ENCODE data around the gene SIX5.
"Not testable (repeated sequence)": the region's sequence is repeated elsewhere in the genome, so short reads cannot be mapped to it uniquely, and the experiment has no call there.

SIX5 gene

DNA sequence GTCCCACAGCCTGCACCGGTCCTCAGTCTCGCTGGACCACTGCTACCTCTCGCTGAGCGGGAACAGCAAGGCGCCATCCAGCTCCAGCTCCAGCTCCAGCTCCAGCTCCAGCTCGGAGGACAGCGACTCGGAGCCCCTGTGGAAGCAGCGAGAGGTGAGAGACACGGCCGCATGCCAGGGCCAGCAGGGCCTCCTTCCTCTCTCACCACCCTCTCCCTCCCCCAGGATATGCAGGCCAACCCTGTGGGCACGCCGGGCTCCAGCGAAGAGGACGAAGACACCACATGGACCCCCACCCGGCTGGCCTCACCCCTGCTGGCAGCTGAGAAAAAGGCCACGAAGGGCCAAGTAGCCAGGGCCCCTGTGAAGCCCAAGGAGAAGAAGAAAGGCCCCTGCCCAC lies 7.3 kb downstream of the SIX5 start:
- no peak for ATAC-seq
- peaks cover 51% of the 10 kb centered on the region for H3K27me3 Mint-ChIP-seq
- no peak overlapping the region for H3K27ac Mint-ChIP-seq
- no peaks in the 10 kb centered on the region for H3K9me3 Mint-ChIP-seq
- no peaks in the 10 kb centered on the region for H3K4me1 Mint-ChIP-seq
- H3K4me3 Mint-ChIP-seq, result no peak overlapping the region
- no peaks in the 10 kb centered on the region for H3K36me3 Mint-ChIP-seq

DNA sequence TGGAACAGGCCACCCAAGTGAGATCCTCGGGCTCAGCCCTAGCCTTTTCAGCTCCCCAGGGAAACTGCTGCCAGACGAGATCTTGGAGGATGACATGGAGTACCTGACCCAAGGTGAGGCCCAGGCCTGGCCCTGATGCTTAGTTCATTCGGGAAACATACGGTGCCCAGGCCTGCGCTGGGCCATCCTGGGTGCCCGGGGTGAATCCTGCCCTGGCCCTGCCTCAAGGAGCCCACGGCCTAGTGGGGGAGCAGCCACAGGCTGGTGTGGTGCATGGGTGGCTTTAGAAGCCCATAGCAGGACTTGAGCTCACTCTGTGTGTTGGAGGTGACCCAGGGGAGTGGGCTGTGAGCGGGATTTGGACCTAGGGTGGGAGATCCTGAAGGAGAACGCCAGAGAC lies 10.1 kb downstream of the SIX5 start:
- Mint-ChIP-seq H3K4me3 (no peak overlapping the region), H3K27me3 (peaks cover 34% of the 10 kb centered on the region), H3K36me3 (no peaks in the 10 kb centered on the region), H3K9me3 (no peaks in the 10 kb centered on the region), H3K4me1 (no peaks in the 10 kb centered on the region), H3K27ac (no peak overlapping the region)
- no peak for ATAC-seq

DNA sequence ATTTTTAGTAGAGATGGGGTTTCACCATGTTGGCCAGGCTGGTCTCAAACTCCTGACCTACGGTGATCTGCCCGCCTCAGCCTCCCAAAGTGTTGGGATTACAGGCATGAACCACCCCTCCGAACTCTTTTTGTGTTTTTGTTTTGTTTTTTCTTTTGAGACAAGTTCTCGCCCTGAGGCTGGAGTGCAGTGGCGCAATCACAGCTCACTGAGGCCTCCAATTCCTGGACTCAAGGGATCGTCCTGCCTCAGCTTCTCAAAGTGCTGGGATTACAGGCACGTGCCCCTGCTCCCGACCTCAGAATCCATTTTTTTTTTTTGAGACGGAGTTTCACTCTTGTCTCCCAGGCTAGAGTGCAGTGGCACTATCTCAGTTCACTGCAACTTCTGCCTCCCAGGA lies 11.4 kb downstream of the SIX5 start:
- peaks cover 34% of the 10 kb centered on the region for H3K27me3 Mint-ChIP-seq
- ATAC-seq, result no peak
- no peaks in the 10 kb centered on the region for H3K4me1 Mint-ChIP-seq
- H3K36me3 Mint-ChIP-seq, result no peaks in the 10 kb centered on the region
- no peaks in the 10 kb centered on the region for H3K9me3 Mint-ChIP-seq
- H3K27ac Mint-ChIP-seq, result no peak overlapping the region
- H3K4me3 Mint-ChIP-seq, result no peak overlapping the region

DNA sequence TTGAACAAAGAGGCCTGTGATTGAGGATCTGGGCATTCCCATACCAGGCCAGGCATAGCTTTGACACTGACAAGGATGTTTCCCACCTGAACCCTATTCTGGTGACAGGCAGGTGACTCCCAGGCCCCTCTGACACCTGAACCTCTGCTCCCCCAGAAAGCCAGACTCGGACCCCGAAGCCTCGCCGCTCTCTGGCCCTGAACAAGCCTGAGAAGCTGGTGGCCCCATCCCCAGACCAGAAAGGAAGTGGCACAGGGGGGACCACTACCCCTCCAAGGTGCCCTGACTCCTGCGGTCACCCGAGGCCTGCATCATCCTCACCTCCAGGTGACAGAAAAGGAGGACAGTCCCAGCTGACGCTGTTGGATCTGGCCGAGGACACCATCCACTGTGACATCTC lies 14.7 kb downstream of the SIX5 start:
- Mint-ChIP-seq H3K9me3 (no peaks in the 10 kb centered on the region), H3K4me1 (no peaks in the 10 kb centered on the region), H3K4me3 (no peak overlapping the region), H3K27me3 (peaks cover 22% of the 10 kb centered on the region), H3K36me3 (no peaks in the 10 kb centered on the region), H3K27ac (no peak overlapping the region)
- no peak for ATAC-seq

DNA sequence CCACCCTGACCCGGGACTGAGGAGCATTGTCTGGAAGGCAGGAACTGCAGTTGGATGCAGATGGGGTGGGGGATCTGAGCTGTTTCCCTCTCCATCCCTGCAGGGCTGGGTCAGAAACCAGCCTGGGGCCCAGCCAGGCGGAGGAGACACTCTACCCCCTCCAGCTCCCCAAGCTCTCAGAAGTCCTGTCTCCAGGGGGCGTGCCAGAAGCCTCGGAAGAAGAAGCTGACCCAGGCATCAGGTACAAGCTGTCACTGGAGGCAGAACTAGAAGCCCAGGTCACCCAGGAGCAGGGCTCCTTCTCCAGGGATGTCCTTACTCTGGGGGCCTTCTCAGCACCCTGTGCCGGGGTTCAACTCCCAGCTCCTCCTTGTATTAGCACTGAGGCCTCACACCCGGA lies 15.5 kb downstream of the SIX5 start:
- H3K4me3 Mint-ChIP-seq, result no peak overlapping the region

DNA sequence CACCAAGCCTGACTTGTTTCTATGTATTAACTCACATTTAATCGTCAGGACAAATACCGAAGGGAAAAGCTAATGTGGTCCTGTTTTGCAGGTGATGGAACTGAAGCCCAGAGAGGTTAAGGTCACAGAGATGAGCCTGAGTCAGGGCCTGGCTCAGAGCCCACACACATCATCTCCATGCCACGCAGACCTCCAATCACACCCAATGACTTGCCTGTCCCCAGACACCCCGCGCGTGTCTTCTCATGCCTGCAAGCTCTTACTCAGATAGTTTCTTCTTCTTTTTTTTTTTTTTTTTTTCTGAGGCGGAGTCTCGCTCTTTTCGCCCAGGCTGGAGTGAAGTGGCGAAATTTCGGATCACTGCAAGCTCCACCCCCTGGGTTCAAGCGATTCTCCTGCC lies 16.4 kb downstream of the SIX5 start:
- no peak for ATAC-seq
- no peaks in the 10 kb centered on the region for H3K9me3 Mint-ChIP-seq
- H3K4me1 Mint-ChIP-seq, result no peaks in the 10 kb centered on the region
- no peaks in the 10 kb centered on the region for H3K36me3 Mint-ChIP-seq
- no peak overlapping the region for H3K4me3 Mint-ChIP-seq
- H3K27ac Mint-ChIP-seq, result no peak overlapping the region
- peaks cover 11% of the 10 kb centered on the region for H3K27me3 Mint-ChIP-seq

More for the DNA sequence above, 15.5 kb downstream of the SIX5 start:
- no peaks in the 10 kb centered on the region for H3K4me1 Mint-ChIP-seq
- no peaks in the 10 kb centered on the region for H3K9me3 Mint-ChIP-seq
- no peak overlapping the region for H3K27ac Mint-ChIP-seq
- no peaks in the 10 kb centered on the region for H3K36me3 Mint-ChIP-seq
- ATAC-seq, result no peak
- H3K27me3 Mint-ChIP-seq, result peaks cover 15% of the 10 kb centered on the region

DNA sequence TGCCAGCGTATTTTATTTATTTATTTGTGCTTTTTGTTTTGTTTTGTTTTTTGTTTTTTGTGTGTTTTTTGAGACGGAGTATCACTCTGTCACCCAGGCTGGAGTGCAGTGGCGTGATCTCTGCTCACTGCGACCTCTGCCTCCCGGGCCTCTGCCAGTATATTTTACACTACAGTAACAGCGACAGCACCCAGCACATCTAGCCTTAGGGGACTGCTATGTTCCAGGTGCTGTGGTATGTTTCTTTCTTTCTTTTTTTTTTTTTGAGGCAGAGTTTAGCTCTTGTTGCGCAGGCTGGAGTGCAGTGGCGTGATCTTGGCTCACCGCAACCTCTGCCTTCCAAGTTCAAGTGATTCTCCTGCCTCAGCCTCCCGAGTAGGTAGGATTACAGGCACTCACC lies 17.6 kb downstream of the SIX5 start:
- ATAC-seq, H3K9me3 Mint-ChIP-seq, H3K27ac Mint-ChIP-seq, H3K4me1 Mint-ChIP-seq, H3K4me3 Mint-ChIP-seq, H3K36me3 Mint-ChIP-seq: not testable (repeated sequence)
- H3K27me3 Mint-ChIP-seq, result peaks cover 12% of the 10 kb centered on the region

DNA sequence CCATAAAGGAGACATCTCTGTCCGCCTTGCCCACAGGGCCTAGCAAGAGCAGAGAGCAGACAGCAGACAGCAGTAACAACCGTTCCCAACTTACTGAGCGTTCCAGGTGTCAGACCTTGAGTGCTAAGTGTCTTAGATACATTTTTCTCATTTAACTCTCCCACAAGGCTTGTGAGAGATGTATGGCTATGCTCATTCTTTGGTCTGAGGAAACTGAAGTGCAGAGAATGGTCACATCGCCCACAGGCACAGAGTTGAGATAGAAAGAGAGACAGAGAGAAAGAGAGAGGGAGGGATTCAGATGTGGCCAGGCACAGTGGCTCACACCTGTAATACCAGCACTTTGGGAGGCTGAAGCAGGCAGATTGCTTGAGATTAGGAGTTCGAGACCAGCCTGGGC lies 21.5 kb downstream of the SIX5 start:
- no peak overlapping the region for H3K4me3 Mint-ChIP-seq
- H3K36me3 Mint-ChIP-seq, result no peaks in the 10 kb centered on the region
- ATAC-seq, result no peak
- H3K4me1 Mint-ChIP-seq, result no peaks in the 10 kb centered on the region
- no peaks in the 10 kb centered on the region for H3K9me3 Mint-ChIP-seq
- H3K27me3 Mint-ChIP-seq, result peaks cover 13% of the 10 kb centered on the region
- no peak overlapping the region for H3K27ac Mint-ChIP-seq

DNA sequence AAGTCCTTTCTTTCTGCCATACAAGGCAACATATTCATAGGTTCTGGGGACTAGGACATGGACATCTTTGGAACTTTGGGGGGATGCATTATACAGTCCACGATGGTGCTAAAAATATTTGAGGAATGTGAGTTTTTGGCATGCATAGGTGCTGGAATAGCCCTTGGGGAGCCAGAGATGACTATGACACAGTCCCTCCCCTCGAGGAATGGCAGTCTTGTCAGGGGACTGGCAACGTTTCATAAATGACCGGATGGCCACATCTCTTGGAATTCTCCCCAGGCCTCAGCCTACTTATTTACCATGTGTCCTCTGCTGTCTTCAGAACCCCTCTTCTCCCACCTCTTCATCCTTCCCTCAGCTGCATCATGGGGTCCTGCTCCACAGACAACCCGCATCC lies 22.2 kb downstream of the SIX5 start:
- no peaks in the 10 kb centered on the region for H3K4me1 Mint-ChIP-seq
- H3K9me3 Mint-ChIP-seq, result no peaks in the 10 kb centered on the region
- no peaks in the 10 kb centered on the region for H3K36me3 Mint-ChIP-seq
- H3K27me3 Mint-ChIP-seq, result peaks cover 17% of the 10 kb centered on the region
- ATAC-seq, result no peak
- H3K27ac Mint-ChIP-seq, result no peak overlapping the region
- no peak overlapping the region for H3K4me3 Mint-ChIP-seq

DNA sequence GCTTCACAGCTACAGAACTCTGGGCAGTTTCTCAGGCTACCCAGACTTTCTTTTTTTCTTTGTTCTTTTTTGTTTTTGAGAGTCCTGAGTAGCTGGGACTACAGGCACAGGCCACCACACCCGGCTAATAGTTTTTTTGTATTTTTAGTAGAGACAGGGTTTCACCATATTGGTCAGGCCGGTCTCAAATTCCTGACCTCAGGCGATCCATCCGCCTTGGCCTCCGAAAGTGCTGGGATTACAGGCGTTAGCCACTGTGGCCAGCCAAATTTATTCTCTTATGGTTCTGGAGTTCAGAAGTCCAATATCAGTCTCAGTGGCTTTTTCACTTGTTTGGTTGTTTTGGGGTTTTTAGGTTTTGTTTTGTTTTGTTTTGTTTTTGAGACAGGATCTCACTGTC lies 23.4 kb downstream of the SIX5 start:
- H3K27ac Mint-ChIP-seq, result no peak overlapping the region
- H3K27me3 Mint-ChIP-seq, result peaks cover 17% of the 10 kb centered on the region
- no peaks in the 10 kb centered on the region for H3K9me3 Mint-ChIP-seq
- ATAC-seq, result no peak
- no peaks in the 10 kb centered on the region for H3K4me1 Mint-ChIP-seq
- no peaks in the 10 kb centered on the region for H3K36me3 Mint-ChIP-seq
- H3K4me3 Mint-ChIP-seq, result no peak overlapping the region

DNA sequence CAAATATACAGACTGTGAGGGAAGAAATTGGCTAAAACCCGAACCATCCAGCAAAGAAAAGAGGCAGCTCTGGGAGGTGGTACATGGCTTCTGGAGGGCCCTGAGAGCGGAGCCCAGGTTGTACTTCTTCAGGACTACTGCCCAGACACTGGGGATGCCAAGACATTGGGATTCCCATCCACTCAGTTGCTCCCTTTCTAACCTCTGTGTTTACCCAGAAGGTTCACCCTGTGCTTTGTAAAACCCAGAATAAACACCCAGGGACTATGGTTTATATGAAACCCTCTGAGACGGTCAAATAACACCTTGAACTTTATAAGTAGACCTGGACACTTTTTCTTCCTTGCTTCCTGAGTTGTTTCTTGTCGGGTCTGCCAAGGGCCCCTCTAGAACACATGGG lies 26.1 kb downstream of the SIX5 start:
- ATAC-seq, result no peak
- Mint-ChIP-seq H3K4me1 (no peaks in the 10 kb centered on the region), H3K36me3 (no peaks in the 10 kb centered on the region), H3K27me3 (peaks cover 17% of the 10 kb centered on the region), H3K27ac (no peak overlapping the region), H3K9me3 (no peaks in the 10 kb centered on the region), H3K4me3 (no peak overlapping the region)

DNA sequence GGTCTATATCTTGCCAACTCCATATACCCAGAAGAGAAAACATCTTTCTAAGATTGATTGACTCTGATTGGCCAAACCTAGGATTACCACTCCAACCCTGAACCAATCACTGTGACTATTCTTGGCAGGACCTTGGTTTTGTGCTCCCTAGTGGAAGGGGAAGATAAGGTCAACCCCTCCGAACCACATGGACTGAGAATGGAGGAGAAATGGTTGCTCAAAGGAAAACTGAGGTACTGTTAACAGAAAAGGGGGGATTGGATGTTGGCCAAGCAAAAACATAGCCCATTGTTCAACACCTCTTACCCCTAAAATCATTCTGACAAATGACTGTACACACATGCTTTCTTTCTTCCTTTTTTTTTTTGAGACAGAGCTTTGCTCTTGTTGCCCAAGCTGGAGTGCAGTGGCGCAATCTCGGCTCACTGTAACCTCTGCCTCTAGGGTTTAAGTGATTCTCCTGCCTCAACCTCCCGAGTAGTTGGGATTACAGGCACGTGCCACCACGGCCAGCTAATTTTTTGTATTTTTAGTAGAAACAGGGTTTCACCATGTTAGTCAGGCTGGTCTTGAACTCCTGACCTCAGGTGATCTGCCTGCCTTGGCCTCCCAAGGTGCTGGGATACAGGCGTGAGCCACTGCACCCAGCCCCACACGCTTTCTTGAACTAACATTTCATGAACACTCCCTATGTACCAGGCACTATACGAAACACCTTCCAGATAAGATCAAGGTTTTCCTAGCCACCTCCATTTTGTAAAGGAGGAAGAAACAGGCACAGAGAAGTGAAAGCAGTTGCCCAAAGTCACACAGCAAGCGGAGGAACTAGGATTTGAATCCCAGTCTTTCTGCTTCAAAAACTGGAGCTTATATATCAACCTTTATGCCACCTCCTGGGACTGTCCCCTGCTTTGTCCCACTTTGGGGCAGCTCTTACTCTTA lies 29.3 kb downstream of the SIX5 start:
- no peaks in the 10 kb centered on the region for H3K4me1 Mint-ChIP-seq
- no peak for ATAC-seq
- no peak overlapping the region for H3K27ac Mint-ChIP-seq
- peaks cover 9% of the 10 kb centered on the region for H3K27me3 Mint-ChIP-seq
- no peaks in the 10 kb centered on the region for H3K36me3 Mint-ChIP-seq
- H3K9me3 Mint-ChIP-seq, result no peaks in the 10 kb centered on the region
- H3K4me3 Mint-ChIP-seq, result no peak overlapping the region

DNA sequence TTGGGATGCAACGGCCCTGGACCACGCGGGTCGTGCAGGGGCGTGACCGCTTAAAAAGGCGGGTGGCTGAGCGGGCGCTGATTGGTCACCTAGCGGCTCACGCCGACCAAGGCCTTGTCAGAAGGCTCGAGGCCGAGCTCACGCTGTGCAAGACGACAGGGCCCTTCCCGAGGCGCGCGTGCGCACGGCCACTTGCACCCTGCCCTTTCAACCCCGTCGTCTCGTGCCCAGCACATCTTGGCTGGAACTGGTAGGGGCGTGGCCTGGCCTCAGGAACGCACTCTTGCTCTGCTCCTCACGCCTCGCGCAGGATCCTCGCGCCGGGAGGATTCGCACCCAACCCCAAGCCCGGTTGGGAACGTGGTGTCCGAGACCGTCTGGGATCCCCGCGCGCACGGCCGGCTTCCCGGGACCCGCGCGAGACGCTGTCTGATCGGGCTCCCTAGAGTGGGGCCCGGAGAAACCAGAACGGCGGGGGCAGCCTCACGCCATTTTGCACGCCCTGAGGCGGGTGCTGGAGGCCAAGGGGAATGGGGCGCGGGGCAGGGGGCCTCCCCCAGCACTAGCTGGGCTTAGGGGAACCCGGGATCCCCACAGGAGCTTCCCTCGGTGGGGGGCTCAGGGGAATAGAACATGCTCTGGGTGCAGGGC lies 35.8 kb downstream of the SIX5 start, which contains the start of gene MEIOSIN:
MEIOSIN (plus strand) TSS at position 280 of the 651 bp plus-strand sequence. CDS start 1,938 bp downstream, outside the sequence.
- Mint-ChIP-seq H3K36me3 (peaks cover under 1% of the 10 kb centered on the region), H3K4me1 (peaks cover 25% of the 10 kb centered on the region), H3K27me3 (no peaks in the 10 kb centered on the region), H3K27ac (no peak within 1 kb of the TSS), H3K9me3 (no peaks in the 10 kb centered on the region), H3K4me3 (no peak within 1 kb of the TSS)
- ATAC-seq, result no peak

DNA sequence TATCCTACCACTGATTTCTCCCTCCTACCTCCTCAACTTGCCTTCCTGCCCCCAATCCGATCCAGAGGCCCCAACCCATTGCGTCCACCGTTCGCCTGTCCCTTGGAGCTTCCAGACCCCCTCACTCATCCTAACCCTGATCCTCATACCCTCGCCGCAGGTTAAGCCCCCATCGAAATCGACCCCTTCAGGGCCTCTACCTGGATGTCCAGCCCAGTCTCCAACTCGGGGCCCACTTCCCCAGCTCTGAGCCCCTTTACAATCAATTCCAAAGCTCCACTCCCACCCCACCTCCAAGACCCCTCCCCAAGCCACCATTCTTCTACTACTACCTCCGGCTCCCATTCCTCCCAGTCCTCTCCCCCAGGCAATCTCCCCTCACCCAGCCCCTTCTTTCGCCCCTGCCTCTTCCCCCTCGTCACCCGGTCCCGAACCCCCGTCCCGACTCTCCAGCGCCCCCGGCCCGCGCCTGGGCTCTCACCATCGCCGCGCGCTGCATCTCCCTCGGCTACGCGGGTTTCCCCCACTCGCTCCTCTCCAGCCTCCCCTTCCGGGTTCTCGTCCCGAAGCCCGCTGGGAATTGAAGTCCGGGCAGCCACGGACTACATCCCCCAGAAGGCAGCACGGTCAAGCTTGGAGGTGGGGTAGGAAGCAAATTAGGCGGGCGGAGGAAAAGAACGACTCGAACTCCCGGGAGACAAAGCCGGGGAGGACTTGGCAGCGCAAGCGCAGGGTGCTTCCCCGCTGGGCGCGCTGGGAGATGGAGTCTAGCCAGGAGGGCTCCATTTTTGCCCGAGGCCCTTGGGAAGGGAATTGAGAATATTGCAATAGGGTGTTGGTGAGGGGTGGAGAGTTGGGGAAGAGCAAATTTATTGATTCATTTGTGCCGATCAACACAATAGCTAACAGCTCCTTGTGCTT lies 38.4 kb downstream of the SIX5 start, which contains the start of gene FBXO46:
FBXO46 (minus strand) TSS at position 529 of the 921 bp plus-strand sequence. CDS start 17,401 bp downstream, outside the sequence.
- peak within 1 kb of the TSS; percentile 97 for H3K4me3 Mint-ChIP-seq
- H3K9me3 Mint-ChIP-seq, result no peaks in the 10 kb centered on the region
- peaks cover 6% of the 10 kb centered on the region for H3K36me3 Mint-ChIP-seq
- no peaks in the 10 kb centered on the region for H3K27me3 Mint-ChIP-seq
- H3K27ac Mint-ChIP-seq, result peak within 1 kb of the TSS; percentile 92
- ATAC-seq, result peak; percentile 98
- peaks cover 41% of the 10 kb centered on the region for H3K4me1 Mint-ChIP-seq

DNA sequence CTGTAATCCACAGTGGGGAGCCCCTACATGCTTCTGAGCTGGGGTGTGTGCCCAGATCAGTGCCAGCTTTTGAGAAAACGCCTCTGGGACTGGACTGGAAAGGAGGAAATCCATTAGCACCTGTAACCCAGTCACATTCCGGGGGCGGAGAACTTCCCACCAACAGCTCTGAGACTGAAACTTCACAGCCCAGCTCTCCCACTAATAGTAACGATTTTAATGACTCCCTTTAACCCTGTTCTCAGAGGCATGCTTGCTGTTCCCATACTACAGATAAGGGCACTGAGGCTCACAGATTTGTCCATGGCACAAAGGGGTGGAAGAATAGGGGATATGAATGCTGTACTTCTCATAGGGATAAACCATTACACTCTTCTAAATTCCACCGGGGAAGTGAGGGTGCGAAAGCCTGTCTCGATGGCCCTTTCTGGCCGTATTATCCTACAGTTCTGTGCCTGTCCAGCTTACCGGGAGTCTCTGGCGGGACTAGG lies 39.2 kb downstream of the SIX5 start:
- no peak for ATAC-seq
- Mint-ChIP-seq H3K36me3 (peaks cover 6% of the 10 kb centered on the region), H3K27me3 (no peaks in the 10 kb centered on the region), H3K4me3 (peak overlapping the region; percentile 97), H3K4me1 (peaks cover 41% of the 10 kb centered on the region), H3K9me3 (no peaks in the 10 kb centered on the region), H3K27ac (peak overlapping the region; percentile 92)

Data from stimulated activated memory B cell treated with anti-CD40 and anti-IgM and Interleukin-4, amounts not matched to agents 10 μg/mL and 1 μg/mL and 100 μg/mL, for 72 hours (primary cell).